HepG2 (cell line): Measurements from ENCODE around the gene UTS2R. TPM values are rescaled to one million over a fixed set of nuclear protein-coding genes. Genes with fewer than 3 reads are reported as not detected.
A peak's percentile ranks its signal among the peaks of the same experiment; 100 is the strongest.

Source experiments
- ATAC-seq: fragments of 200-7000 bp; cut with Tn5 transposase; 3 replicates; pipeline ENCODE4 v1.9.1; 2020; ENCODE audit warnings: mild to moderate bottlenecking, moderate library complexity
- BruUV-seq: library from RNA; stranded (reverse); fragments of 400-500 nt; replicated peaks from 2 replicates; lab custom pipeline; 2021; lab: Mats Ljungman, UMichigan
- CTCF ChIA-PET: fragments of 300-600 bp; formaldehyde crosslinking; extraction: SDS; loops from one replicate; lab custom pipeline; 2021; ENCODE audit warnings: low total read pairs, inconsistent platforms, low intra/inter-chr PET ratio; lab: Yijun Ruan, JAX
- POLR2A ChIA-PET: fragments of 350-600 bp; sonication (Branson Sonifier 250); formaldehyde crosslinking; loops from one replicate; lab custom pipeline; 2020; ENCODE audit warnings: antibody characterized with exemption, inconsistent platforms; lab: Yijun Ruan, JAX
- DNase-seq: peaks from one replicate; pipeline ENCODE4 v3.0.0-alpha.2; 2015; ENCODE audit warnings: low spot score
- FAIRE-seq: peaks from 3 replicates; lab custom pipeline; 2011; peaks lifted over from hg19 to GRCh38; lab: Jason Lieb, UNC
- H2AFZ ChIP-seq: one replicate; pipeline ENCODE4 v1.6.1; 2011; ENCODE audit warnings: low read length, inconsistent platforms
- H3K27ac ChIP-seq: fragments of 300-600 bp; 3 replicates; pipeline ENCODE4 v1.8.0; 2011; ENCODE audit warnings: mixed run types, mild to moderate bottlenecking, mixed read lengths, low read length, inconsistent platforms; ENCODE audit not compliant: insufficient read depth; ENCODE audit errors: extremely low read length
- H3K27me3 ChIP-seq, 2 experiments: fragments of 200-600 bp in 1 of 2; 2 replicates in 1 of 2; 3 replicates in 1 of 2; pipeline versions ENCODE4 v1.6.0 to v1.8.0; 2011; ENCODE audit warnings: low read length in 2 of 2, mild to moderate bottlenecking in 2 of 2, moderate library complexity in 2 of 2, inconsistent platforms in 1 of 2; ENCODE audit not compliant: insufficient read depth in 2 of 2, control insufficient read depth in 1 of 2
- H3K36me3 ChIP-seq, 2 experiments: fragments of 200-600 bp in 1 of 2; replicated peaks in 1 of 2; 2 replicates in 1 of 2; 3 replicates in 1 of 2; pipeline versions ENCODE4 v1.5.1 to v1.8.0; 2011; ENCODE audit warnings: low read length in 2 of 2, inconsistent platforms in 1 of 2; ENCODE audit not compliant: insufficient read depth in 2 of 2, control insufficient read depth in 1 of 2
- H3K4me1 ChIP-seq: 2 replicates; pipeline ENCODE4 v1.5.1; 2012; ENCODE audit warnings: low read length, inconsistent platforms; ENCODE audit not compliant: insufficient read depth
- H3K4me2 ChIP-seq: 2 replicates; pipeline ENCODE4 v1.6.0; 2011; ENCODE audit warnings: low read depth, low read length, inconsistent platforms
- H3K4me3 ChIP-seq, 3 experiments: fragments of 200-600 bp in 1 of 3; sonication (generic), shearing (Covaris generic) in 1 of 3; replicated peaks in 1 of 3; 2 replicates each; pipeline ENCODE4 v1.5.1; 2011 to 2016; ENCODE audit warnings: low read length in 3 of 3, inconsistent platforms in 2 of 3, low read depth in 2 of 3, mild to moderate bottlenecking in 2 of 3, control low read depth in 1 of 3, mixed read lengths in 1 of 3; ENCODE audit not compliant: insufficient read depth in 1 of 3
- H3K79me2 ChIP-seq: one replicate; pipeline ENCODE4 v1.6.1; 2011; ENCODE audit warnings: low read length, inconsistent platforms; ENCODE audit not compliant: insufficient read depth
- H3K9ac ChIP-seq: 2 replicates; pipeline ENCODE4 v1.6.0; 2011; ENCODE audit warnings: mild to moderate bottlenecking, low read depth, low read length, inconsistent platforms; ENCODE audit not compliant: insufficient read depth
- H3K9me3 ChIP-seq: 2 replicates; pipeline ENCODE4 v1.5.1; 2012; ENCODE audit warnings: mild to moderate bottlenecking, low read length
- H4K20me1 ChIP-seq: 2 replicates; pipeline ENCODE4 v1.6.0; 2011; ENCODE audit warnings: inconsistent platforms, mild to moderate bottlenecking, low read length, moderate library complexity; ENCODE audit not compliant: insufficient read depth
- GFI1 ChIP-seq: sonication (generic); formaldehyde crosslinking; IDR thresholded peaks from 2 replicates; pipeline ENCODE4 v1.5.0; 2020; ENCODE audit warnings: missing genetic modification reagents, mild to moderate bottlenecking, borderline replicate concordance
- RXRB ChIP-seq: IDR thresholded peaks from 2 replicates; pipeline ENCODE4 v1.6.1; 2016; ENCODE audit warnings: borderline replicate concordance, missing genetic modification reagents, missing compliant biosample characterization
- TGIF2 ChIP-seq: IDR thresholded peaks from 2 replicates; pipeline ENCODE4 v1.6.1; 2016; ENCODE audit warnings: control low read depth, missing compliant biosample characterization
- ZNF3 ChIP-seq: IDR thresholded peaks from 2 replicates; pipeline ENCODE4 v1.7.0; 2017; ENCODE audit warnings: inconsistent platforms
- ZNF510 ChIP-seq: sonication (generic); formaldehyde crosslinking; IDR thresholded peaks from 2 replicates; pipeline ENCODE4 v1.4.0; 2020; ENCODE audit warnings: low read depth, mild to moderate bottlenecking, missing genetic modification reagents
- WGBS: methylation state at CpG from one replicate; pipeline ENCODE4 v1.1.6; 2017; ENCODE audit warnings: low lambda C conversion rate; 5-methylcytosine and 5-hydroxymethylcytosine counted together
- in situ Hi-C: cut with HindIII; loops from 2 replicates; pipeline ENCODE4 v1.10.0; 2017; ENCODE audit warnings: low pct_unique_long_range_greater_than_20kb; ENCODE audit not compliant: extremely low pct_ligation_motif_present
- intact Hi-C: fragments of 100-400 bp; cut with micrococcal nuclease; formaldehyde crosslinking; loops from one replicate; pipeline ENCODE4 v1.10.0; 2022; ENCODE audit not compliant: unreplicated experiment
- polyA plus RNA-seq, 8 experiments: library from polyadenylated mRNA; depleted of rRNA in 3 of 8; stranded (reverse) in 7 of 8; unstranded in 1 of 8; fragments of >200 nt; fragmentation: Illumina TruSeq in 4 of 8; extraction: Trizol in 4 of 8; gene quantifications; 2 replicates each; pipeline versions ENCODE4 v1.2.1 to v1.2.3, GENCODE V29; 2011 to 2016; ENCODE audit warnings: low read depth in 4 of 8, missing spikeins in 1 of 8, mixed read lengths in 1 of 8; ENCODE audit not compliant: insufficient read depth in 1 of 8
- total RNA-seq, 5 experiments: library from RNA; depleted of rRNA; stranded (reverse); fragments of >200 nt; fragmentation: Illumina TruSeq; extraction: Trizol; gene quantifications; 2 replicates each; pipeline ENCODE4 v1.2.3, GENCODE V29; 2016; ENCODE audit warnings: low read depth in 1 of 5
- TF ChIP-seq, protein P1 (sequence below): sonication (generic); formaldehyde crosslinking; IDR thresholded peaks from 2 replicates; pipeline ENCODE4 v1.5.1; 2020; ENCODE audit warnings: mild to moderate bottlenecking, missing genetic modification reagents, moderate library complexity
- TF ChIP-seq, protein P2 (sequence below): sonication (generic); formaldehyde crosslinking; conservative IDR thresholded peaks from 2 replicates; pipeline ENCODE4 v1.4.0; 2020; ENCODE audit warnings: missing genetic modification reagents
- TF ChIP-seq, protein P3 (sequence below): sonication (generic); formaldehyde crosslinking; IDR thresholded peaks from 2 replicates; pipeline ENCODE4 v1.4.0; 2020; ENCODE audit warnings: missing genetic modification reagents, mild to moderate bottlenecking, borderline replicate concordance
- TF ChIP-seq, protein P4 (sequence below): sonication (generic); formaldehyde crosslinking; IDR thresholded peaks from 2 replicates; pipeline ENCODE4 v1.8.0; 2022; ENCODE audit warnings: mild to moderate bottlenecking, missing genetic modification reagents; ENCODE audit not compliant: insufficient replicate concordance
- TF ChIP-seq, protein P5 (sequence below): sonication (generic); formaldehyde crosslinking; IDR thresholded peaks from 2 replicates; pipeline ENCODE4 v1.5.0; 2020; ENCODE audit warnings: missing genetic modification reagents

Gene UTS2R
- total and polyA plus RNA-seq, 2 of the 13 experiments (the other 11 are each of a cell fraction or from before 2014, with no cell fraction given), result 0.13 to 0.15 TPM

DNA sequence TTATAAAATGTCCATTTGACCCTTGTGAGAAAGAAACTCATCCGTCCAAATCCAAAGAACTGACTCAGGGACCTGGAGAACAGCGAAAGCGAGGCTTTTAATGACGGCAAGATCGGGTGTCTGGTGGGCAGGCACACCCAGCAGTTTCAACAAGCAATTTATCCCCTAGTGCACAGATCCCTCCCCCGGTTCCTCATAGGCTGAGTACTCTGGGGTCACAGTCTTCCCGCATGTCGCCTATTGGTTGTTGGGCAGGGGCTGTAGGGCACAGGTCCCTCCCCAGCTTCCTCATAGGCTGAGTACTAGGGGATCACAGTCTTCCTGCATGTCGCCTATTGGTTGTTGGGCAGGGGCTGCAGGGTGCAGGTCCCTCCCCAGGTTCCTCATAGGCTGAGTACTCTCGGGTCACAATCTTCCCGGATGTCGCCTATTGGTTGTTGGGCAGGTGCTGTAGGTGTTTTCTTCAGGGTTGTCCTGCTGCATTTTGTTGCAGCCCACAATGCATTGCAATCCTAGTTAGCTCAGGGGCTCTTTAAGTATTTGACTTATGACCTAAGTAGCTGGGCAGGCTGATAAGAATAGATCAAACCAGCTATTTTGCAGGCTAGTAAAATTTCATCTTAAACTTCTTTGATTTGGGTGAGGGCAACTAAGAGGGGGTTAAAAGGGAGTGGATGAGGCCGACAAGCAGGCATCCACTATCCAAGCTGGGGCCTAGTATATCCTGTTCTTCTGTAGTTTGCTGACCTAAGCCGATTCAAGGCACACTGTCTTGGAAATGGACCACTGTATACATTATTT, 3.6 kb upstream of the UTS2R start:
- peaks cover 70% of the 10 kb centered on the region for H3K4me1 ChIP-seq
- H3K27me3 ChIP-seq, result no peaks in the 10 kb centered on the region
- CTCF ChIA-PET, result no interaction called here
- in situ Hi-C loops (no loop called here), intact Hi-C loops (no loop called here)
- peak overlapping the region; percentile 32 to 58 (median 57) for H3K4me3 ChIP-seq
- FAIRE-seq, result peak; percentile 96
- no peak overlapping the region for H2AFZ ChIP-seq
- no peaks in the 10 kb centered on the region for H4K20me1 ChIP-seq
- WGBS, result 47% methylated on average over 13 of the region's 14 CpGs
- peak; percentile 97 for ATAC-seq
- H3K4me2 ChIP-seq, result peak overlapping the region; percentile 80
- no peaks in the 10 kb centered on the region for H3K79me2 ChIP-seq
- no peaks in the 10 kb centered on the region for H3K36me3 ChIP-seq
- POLR2A ChIA-PET, result interaction anchor here (0.6 to 3.7 kb wide), 18 partner anchors 8 to 154 kb away, joined by 3 to 38 read pairs (median 5); partner anchors contain the start of genes SLC16A3 and TEX19
- H3K9ac ChIP-seq, result peak overlapping the region; percentile 73
- BruUV-seq, result no TSS peak
- DNase-seq, result peak; percentile 99
- no peaks in the 10 kb centered on the region for H3K9me3 ChIP-seq
- H3K27ac ChIP-seq, result peak overlapping the region; percentile 68
- TF ChIP-seq, protein P1, sequence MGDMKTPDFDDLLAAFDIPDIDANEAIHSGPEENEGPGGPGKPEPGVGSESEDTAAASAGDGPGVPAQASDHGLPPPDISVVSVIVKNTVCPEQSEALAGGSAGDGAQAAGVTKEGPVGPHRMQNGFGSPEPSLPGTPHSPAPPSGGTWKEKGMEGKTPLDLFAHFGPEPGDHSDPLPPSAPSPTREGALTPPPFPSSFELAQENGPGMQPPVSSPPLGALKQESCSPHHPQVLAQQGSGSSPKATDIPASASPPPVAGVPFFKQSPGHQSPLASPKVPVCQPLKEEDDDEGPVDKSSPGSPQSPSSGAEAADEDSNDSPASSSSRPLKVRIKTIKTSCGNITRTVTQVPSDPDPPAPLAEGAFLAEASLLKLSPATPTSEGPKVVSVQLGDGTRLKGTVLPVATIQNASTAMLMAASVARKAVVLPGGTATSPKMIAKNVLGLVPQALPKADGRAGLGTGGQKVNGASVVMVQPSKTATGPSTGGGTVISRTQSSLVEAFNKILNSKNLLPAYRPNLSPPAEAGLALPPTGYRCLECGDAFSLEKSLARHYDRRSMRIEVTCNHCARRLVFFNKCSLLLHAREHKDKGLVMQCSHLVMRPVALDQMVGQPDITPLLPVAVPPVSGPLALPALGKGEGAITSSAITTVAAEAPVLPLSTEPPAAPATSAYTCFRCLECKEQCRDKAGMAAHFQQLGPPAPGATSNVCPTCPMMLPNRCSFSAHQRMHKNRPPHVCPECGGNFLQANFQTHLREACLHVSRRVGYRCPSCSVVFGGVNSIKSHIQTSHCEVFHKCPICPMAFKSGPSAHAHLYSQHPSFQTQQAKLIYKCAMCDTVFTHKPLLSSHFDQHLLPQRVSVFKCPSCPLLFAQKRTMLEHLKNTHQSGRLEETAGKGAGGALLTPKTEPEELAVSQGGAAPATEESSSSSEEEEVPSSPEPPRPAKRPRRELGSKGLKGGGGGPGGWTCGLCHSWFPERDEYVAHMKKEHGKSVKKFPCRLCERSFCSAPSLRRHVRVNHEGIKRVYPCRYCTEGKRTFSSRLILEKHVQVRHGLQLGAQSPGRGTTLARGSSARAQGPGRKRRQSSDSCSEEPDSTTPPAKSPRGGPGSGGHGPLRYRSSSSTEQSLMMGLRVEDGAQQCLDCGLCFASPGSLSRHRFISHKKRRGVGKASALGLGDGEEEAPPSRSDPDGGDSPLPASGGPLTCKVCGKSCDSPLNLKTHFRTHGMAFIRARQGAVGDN, result peak; percentile 67
- TF ChIP-seq ZNF510 (no peak), ZNF3 (no peak), TGIF2 (CRISPR knock-in tag) (no peak), RXRB (CRISPR knock-in tag) (peak; percentile 19; the same call in 1 of the 2 replicates), GFI1 (CRISPR knock-in tag) (no peak; the same call in 1 of the 2 replicates)
- TF ChIP-seq, protein P2, sequence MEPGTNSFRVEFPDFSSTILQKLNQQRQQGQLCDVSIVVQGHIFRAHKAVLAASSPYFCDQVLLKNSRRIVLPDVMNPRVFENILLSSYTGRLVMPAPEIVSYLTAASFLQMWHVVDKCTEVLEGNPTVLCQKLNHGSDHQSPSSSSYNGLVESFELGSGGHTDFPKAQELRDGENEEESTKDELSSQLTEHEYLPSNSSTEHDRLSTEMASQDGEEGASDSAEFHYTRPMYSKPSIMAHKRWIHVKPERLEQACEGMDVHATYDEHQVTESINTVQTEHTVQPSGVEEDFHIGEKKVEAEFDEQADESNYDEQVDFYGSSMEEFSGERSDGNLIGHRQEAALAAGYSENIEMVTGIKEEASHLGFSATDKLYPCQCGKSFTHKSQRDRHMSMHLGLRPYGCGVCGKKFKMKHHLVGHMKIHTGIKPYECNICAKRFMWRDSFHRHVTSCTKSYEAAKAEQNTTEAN (CRISPR knock-in tag), result no peak
- TF ChIP-seq, protein P3, sequence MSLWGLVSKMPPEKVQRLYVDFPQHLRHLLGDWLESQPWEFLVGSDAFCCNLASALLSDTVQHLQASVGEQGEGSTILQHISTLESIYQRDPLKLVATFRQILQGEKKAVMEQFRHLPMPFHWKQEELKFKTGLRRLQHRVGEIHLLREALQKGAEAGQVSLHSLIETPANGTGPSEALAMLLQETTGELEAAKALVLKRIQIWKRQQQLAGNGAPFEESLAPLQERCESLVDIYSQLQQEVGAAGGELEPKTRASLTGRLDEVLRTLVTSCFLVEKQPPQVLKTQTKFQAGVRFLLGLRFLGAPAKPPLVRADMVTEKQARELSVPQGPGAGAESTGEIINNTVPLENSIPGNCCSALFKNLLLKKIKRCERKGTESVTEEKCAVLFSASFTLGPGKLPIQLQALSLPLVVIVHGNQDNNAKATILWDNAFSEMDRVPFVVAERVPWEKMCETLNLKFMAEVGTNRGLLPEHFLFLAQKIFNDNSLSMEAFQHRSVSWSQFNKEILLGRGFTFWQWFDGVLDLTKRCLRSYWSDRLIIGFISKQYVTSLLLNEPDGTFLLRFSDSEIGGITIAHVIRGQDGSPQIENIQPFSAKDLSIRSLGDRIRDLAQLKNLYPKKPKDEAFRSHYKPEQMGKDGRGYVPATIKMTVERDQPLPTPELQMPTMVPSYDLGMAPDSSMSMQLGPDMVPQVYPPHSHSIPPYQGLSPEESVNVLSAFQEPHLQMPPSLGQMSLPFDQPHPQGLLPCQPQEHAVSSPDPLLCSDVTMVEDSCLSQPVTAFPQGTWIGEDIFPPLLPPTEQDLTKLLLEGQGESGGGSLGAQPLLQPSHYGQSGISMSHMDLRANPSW (CRISPR knock-in tag), result no peak
- TF ChIP-seq, protein P4, sequence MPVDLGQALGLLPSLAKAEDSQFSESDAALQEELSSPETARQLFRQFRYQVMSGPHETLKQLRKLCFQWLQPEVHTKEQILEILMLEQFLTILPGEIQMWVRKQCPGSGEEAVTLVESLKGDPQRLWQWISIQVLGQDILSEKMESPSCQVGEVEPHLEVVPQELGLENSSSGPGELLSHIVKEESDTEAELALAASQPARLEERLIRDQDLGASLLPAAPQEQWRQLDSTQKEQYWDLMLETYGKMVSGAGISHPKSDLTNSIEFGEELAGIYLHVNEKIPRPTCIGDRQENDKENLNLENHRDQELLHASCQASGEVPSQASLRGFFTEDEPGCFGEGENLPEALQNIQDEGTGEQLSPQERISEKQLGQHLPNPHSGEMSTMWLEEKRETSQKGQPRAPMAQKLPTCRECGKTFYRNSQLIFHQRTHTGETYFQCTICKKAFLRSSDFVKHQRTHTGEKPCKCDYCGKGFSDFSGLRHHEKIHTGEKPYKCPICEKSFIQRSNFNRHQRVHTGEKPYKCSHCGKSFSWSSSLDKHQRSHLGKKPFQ (CRISPR knock-in tag), result no peak
- TF ChIP-seq, protein P5, sequence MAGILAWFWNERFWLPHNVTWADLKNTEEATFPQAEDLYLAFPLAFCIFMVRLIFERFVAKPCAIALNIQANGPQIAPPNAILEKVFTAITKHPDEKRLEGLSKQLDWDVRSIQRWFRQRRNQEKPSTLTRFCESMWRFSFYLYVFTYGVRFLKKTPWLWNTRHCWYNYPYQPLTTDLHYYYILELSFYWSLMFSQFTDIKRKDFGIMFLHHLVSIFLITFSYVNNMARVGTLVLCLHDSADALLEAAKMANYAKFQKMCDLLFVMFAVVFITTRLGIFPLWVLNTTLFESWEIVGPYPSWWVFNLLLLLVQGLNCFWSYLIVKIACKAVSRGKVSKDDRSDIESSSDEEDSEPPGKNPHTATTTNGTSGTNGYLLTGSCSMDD (CRISPR knock-in tag), result no peak
